GM15510 (cell line): ENCODE data around the gene MTR.

ENCODE experiments used
- POLR2A ChIP-seq: IDR thresholded peaks from 3 replicates; pipeline ENCODE4 v1.6.1; 2011; ENCODE audit warnings: borderline replicate concordance; ENCODE audit not compliant: insufficient read length; ENCODE audit errors: extremely low read depth

Gene MTR

DNA sequence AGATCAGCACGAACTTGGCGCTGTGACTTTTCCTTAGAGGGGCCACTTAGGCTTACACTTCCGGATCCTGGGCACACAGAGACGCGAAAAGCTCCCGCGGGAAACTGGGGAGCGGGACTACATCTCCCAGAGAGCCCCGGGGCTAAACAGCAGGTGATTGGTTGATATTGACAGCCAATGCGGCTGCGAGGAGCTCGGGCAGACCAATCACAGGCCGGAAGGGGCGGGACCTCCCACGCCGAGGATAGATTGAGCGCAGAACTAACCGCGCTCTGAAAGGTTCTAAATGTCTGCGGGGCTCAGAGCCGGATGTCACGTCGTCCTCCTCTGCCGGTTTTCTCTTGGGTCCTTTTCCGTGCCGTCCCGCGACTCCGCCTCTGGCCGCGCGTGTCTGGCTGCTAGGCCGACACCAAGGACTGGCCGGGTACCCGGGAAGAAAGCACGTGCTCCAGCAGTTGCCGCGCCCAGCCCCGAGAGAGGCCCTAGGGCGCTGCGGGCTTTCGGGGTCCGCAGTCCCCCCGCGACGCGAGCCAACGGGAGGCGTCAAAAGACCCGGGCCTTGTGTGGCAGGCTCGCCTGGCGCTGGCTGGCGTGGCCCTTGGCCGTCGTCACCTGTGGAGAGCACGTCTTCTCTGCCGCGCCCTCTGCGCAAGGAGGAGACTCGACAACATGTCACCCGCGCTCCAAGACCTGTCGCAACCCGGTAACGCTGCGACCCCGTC lies at the start of gene MTR:
TSS of gene MTR (plus strand) at position 258 of the 722 bp plus-strand sequence. CDS start at position 670, 412 bp downstream.
- peak; percentile 77 for TF ChIP-seq POLR2A

DNA sequence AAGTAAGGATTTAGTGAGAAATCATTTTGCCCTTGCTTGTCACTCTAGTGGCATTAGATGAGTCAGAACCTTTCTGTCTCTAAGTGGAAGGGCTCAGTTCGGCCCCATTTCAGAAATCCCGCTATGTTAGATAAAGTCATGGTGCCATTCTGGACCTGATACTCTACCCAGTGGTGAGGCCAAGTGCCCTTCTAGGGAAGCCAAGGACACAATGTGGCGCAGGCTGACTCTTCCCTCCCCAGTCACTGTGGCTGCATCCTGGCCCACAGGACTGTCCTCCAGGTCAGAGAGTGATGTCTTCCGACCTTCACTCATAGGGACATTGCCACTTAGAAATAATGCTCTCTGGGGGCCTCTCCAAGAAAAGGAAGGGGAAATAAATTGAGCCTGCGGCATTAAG lies 48.3 kb upstream of the MTR start:
- TF ChIP-seq POLR2A: no peak

DNA sequence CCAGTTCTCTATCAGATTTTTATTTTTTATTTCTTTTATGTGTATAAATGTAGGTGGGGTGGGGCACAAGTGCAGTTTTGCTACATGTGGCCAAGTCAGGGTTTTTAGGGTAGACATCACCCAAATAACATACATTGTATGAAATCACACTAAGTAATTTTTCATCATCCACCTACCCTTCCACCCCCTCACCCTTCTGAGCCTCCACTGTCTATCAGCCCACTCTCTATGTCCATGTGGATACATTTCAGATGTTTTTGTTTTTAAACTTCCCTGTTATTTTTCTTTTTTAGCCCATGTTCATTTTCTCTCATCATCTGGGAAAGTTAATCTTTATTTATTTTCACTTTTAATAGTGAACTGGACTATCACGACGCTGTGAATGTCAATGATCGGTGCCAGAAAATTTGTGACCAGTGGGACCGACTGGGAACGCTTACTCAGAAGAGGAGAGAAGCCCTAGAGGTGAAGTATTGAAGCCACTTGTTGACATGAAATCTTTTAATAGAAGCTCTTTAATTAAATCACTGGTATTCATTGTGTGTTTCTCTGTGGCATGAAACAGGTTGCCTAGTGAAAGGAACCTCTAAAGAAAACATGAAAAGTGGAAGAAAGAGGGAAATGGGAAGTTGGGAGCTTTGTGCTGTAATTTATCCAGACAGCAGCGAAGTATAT lies 47.6 kb upstream of the MTR start:
- TF ChIP-seq POLR2A: no peak

DNA sequence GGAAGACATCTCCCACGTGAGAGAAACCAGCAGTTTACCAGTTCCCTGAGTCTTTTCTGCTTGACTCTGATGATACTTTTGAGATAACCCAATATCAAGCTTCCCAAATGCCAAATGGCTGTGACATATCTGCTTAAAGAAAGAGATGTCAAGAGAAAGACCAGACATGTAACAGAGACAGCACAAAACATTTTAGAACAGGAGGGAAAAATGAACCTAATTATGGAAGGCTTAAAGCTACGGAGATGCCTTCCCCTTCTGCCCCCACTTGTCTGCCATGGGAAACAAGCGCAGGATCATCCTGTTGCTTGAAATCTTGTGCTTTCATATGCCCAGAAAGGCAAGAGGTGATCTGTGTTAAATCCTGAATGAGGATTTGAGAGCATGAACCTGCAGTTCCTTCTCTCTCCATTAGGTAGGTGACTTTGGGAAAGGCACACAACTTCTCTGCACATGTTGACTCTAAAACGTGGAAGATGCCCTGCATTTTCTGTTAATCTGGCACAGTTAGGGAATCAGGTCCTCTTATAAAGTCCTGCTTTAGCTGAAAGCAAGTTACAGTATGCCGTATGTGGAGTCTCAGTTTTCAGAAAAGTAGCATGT lies 46.7 kb upstream of the MTR start:
- TF ChIP-seq POLR2A: no peak

DNA sequence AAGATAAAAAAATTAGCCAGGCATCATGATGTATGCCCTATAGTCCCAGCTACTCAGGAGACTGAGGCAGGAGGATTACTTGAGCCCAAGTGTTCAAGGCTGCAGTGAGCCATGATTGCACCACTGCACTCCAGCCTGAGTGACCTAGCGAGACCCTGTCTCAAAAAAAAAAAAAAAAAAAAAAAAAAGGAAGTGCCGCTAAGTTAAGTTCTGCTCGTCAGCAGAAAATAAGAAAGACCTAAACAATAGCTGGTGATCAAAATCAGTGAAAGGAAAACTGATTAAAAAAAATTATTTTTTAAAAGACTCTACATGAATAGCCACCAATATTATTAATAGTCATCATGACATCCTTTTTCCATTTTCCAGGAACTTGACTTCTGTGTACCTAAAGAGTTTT lies 44.2 kb upstream of the MTR start:
- TF ChIP-seq POLR2A: no peak

DNA sequence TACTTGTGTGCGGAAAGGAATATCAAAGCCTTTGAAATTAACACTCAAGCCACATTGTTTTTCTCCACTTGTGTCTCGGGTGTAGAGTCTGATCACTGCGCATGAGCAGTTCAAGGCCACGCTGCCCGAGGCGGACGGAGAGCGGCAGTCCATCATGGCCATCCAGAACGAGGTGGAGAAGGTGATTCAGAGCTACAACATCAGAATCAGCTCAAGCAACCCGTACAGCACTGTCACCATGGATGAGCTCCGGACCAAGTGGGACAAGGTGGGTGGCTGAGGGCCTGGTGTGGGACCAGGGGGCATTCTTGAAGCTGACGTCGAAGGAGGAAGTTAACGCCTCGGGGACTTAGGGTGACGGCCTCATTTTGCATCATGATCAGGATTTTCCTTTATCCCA lies 43.7 kb upstream of the MTR start:
- no peak for TF ChIP-seq POLR2A

DNA sequence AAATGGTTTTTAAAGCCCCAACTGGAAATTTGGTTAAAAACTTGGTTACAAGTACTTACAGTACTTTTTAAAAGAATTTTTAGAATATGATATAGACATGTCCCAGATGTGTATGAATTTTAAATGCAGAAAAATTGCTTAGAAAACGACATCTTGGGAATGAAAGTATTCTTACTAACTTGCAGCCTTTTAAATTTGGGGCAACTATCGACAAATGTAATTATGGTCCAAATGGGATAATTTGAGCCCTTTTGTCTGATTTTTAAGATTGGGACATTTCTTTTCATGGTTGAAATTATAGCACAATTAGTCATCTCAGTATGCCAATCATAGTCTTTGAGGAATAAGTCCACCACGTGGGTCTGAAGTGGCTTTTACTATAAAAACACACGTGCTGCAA lies 43.2 kb upstream of the MTR start:
- TF ChIP-seq POLR2A: no peak

DNA sequence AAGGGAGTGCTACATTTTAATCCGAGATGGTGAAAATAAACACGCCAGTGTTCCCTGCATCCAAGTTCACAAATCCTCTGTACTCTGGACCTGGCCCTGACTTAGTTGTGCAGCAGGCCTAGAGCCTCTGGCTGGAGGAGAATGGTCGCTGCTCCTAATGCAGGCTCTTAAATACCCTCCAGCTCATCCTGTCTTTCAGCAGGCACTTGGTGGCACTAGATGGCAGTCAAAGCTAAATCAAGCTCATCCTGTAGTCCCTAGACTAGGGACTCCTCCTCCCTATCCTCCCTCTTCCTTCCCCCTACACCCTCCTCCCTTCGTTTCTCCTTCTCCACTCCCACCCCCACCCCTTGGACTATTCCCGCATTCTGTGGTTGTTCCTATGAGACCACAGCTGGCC lies 41.6 kb upstream of the MTR start:
- no peak for TF ChIP-seq POLR2A

DNA sequence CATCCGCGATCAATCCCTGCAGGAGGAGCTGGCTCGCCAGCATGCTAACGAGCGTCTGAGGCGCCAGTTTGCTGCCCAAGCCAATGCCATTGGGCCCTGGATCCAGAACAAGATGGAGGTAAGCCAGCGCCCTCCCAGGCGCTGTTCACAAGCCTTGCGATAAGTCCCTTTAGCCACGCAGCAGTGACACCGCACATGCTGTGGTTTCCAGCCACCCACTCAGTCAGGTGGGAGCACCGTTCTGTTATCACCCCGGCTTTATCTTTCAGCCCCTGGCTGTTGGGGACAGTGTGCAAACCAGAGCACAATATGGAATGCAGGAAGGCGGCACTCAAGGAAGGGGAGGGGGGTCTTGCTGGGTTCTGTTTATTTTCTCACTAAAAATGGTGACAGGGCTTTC lies 41.1 kb upstream of the MTR start:
- TF ChIP-seq POLR2A: no peak

DNA sequence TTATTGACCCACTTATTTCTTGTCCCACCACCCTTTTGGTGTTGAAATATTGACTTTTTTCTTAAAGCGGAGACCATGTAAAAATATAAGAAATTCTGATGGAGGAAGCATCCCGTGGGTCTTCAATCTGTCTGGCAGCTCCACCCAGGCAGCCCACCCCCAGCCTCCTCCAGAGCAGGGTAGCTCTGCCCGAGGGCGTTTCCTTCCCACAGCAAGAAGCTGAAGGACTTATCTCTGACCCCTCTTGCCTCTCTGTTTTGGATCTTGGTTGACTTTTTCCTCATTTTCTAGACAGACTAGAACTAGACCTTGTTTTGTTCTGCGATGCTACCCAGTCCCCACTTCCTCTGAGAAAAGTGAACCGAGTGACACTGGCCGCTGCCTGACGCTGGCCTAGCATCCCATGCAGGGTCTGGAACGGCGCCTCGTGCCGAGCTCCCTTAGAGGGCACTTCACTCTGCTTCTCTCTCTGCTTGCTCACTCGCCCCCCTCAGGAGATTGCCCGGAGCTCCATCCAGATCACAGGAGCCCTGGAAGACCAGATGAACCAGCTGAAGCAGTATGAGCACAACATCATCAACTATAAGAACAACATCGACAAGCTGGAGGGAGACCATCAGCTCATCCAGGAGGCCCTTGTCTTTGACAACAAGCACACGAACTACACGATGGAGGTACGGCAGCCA lies 40.4 kb upstream of the MTR start:
- TF ChIP-seq POLR2A: no peak

DNA sequence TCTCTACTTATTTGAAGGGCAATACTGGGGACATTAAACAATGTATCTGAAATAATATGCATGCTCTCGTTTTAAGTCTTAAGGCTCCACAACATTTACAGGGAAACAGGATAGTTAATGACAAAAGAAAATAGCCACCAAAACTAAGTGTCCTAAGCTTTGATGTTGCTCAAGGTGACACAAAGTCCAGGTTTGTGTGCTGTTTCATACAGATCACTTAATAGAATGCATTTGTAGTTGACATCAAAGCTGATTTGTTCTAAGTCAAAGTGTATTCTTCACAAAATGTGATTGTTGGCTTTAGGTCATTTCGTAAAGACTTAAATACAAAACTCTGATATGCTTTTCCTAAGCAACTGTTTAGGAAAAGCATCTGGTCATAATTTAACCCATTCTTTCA lies 37.5 kb upstream of the MTR start:
- no peak for TF ChIP-seq POLR2A

DNA sequence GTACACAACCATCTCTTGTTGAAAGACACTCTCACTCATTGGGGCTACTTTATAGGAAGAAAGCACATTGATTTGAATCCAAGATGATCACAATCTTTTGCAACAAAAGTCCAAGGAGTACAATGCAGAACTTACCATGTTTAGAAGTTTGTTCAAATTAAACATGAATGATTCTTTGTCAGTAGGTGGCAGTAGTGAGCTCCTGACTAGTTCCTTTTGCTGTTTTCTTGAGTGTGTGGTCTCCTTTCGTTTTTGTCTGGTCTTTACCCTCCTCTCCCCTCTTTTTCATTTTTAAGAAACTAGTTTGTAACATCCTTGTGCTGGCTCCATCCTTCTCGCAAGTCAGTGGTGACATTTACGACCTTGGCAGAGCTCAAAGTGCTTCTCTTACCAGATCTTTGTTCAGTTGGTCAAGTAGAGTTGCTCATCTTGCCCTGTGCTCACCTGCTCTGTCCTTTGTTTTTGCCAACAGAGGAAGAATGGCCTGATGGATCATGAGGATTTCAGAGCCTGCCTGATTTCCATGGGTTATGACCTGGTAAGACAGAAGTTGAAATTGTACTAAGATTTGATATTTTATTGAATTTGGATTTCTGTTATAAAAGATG lies 35.7 kb upstream of the MTR start:
- TF ChIP-seq POLR2A: no peak

DNA sequence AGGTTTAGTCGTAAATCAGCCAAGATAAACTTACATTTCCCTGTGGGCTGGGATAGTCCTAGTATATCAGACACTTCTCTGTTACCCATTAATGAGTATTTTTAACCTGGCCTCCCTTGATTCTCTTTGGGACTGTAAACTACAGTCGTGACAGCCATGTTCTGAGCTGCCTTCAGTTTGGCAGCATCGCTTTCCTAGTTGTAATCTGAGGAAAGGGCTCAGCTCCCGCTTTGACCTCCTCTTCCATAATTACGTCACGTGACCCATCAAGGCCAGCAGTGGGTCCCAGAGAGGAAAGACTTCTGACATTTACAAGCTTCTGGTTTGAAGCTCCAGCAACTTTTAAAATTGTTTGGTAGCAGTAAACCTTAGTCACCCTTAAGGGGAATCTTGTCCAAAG lies 34.6 kb upstream of the MTR start:
- no peak for TF ChIP-seq POLR2A

DNA sequence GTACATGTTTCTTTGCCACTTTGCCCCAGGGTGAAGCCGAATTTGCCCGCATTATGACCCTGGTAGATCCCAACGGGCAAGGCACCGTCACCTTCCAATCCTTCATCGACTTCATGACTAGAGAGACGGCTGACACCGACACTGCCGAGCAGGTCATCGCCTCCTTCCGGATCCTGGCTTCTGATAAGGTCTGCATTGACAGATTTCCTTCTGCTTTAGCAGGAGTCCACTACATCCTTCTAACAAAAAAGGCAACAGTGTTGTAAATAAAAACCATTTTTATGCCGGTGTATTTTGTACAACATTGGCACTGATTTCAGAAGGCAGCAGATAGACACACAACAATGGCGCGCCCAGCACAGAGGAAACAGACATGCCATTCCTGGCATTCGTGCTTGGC lies 34.1 kb upstream of the MTR start:
- no peak for TF ChIP-seq POLR2A

DNA sequence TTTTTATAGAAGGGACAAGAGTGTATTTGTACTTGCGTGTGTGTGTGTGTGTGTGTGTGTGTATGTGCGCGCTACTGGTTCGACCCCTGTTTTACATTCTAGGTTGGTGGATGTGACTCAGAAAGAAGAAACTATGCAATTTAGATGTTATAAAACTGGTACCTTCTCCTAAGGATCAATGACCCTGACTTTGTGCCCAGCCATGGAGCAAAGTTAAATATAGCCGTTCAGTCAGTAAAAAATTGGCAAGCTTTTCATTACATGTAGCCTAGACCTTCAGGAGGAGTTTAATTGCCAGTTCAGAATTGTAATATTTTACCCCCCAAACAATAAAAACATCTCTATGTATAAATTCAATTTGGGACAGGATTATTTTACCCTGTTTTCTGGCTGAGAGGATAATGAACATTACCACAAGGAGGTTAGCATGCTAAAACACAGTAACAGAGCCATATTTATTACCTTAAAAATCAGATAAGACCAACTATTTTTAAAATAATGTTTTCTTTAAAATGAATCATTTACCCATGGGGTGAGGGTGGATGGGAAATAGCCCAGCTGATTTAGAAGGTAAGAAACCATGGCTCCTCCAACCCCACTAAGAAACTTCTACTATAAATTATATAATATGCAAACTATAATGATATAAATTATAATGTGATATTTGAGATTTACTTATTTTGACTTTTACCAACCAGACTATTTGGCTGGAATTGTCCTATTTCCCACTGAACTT lies 33.5 kb upstream of the MTR start:
- no peak for TF ChIP-seq POLR2A

DNA sequence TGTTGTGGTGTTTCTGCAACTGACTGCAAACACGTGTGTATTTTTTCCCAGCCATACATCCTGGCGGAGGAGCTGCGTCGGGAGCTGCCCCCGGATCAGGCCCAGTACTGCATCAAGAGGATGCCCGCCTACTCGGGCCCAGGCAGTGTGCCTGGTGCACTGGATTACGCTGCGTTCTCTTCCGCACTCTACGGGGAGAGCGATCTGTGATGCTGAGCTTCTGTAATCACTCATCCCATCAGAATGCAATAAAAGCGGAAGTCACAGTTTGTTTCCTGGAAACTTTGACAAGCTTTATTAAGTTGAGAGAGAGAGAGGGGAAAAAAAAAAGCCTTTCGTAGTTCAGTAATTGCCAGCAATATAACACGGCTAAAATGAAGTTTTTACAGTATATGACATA lies 32.7 kb upstream of the MTR start:
- TF ChIP-seq POLR2A: no peak
